HG03108 (cell line): ENCODE measurements around the gene PNPT1.

Source experiments
- ATAC-seq: cut with Tn5 transposase; IDR thresholded peaks from one replicate; pipeline ENCODE4 v1.9.1; 2021; ENCODE audit warnings: moderate library complexity; ENCODE audit not compliant: unreplicated experiment

Gene PNPT1

GRCh38 chr2:55672630-55673029 is 21.0 kb downstream of the PNPT1 start:
- ATAC-seq = no peak

- no peak for ATAC-seq
Observed at GRCh38 chr2:55668956-55669355, 24.7 kb downstream of the PNPT1 start.

- no peak for ATAC-seq
Observed at GRCh38 chr2:55653255-55653654, 40.4 kb downstream of the PNPT1 start.

- ATAC-seq = no peak
Observed at GRCh38 chr2:55649211-55649610, 44.4 kb downstream of the PNPT1 start.

- no peak for ATAC-seq
Observed at GRCh38 chr2:55636831-55637230, 56.8 kb downstream of the PNPT1 start.

GRCh38 chr2:55628931-55629330 is 64.7 kb downstream of the PNPT1 start:
- ATAC-seq = no peak

- no peak for ATAC-seq
Observed at GRCh38 chr2:55627915-55628314, 65.7 kb downstream of the PNPT1 start.

GRCh38 chr2:55621802-55622201 is 71.8 kb downstream of the PNPT1 start:
- ATAC-seq = no peak

GRCh38 chr2:55620123-55620779 is 73.4 kb downstream of the PNPT1 start:
- ATAC-seq = no peak

- peak; percentile 26 for ATAC-seq
Observed at GRCh38 chr2:55618275-55619055, 75.2 kb downstream of the PNPT1 start.

- no peak for ATAC-seq
Observed at GRCh38 chr2:55618025-55618274, 75.7 kb downstream of the PNPT1 start.

GRCh38 chr2:55617175-55618024 is 76.2 kb downstream of the PNPT1 start, which contains the start of gene PPP4R3B:
PPP4R3B (minus strand) TSS chr2:55617622; CDS start chr2:55617285, 337 bp downstream.
- ATAC-seq = peak; percentile 81

GRCh38 chr2:55616551-55617174 is 77.0 kb downstream of the PNPT1 start:
- peak; percentile 15 for ATAC-seq

- ATAC-seq = no peak
Observed at GRCh38 chr2:55611997-55612396, 81.6 kb downstream of the PNPT1 start.

GRCh38 chr2:55610954-55611743 is 82.5 kb downstream of the PNPT1 start:
- no peak for ATAC-seq

- ATAC-seq = no peak
Observed at GRCh38 chr2:55609938-55610578, 83.6 kb downstream of the PNPT1 start.

- ATAC-seq = no peak
Observed at GRCh38 chr2:55609193-55609794, 84.3 kb downstream of the PNPT1 start.

GRCh38 chr2:55607717-55608116 is 85.9 kb downstream of the PNPT1 start:
- no peak for ATAC-seq

GRCh38 chr2:55604027-55604565 is 89.5 kb downstream of the PNPT1 start:
- no peak for ATAC-seq
